Regular cardiac myocyte (primary cell): ENCODE results near the gene TAC4. TPM values are rescaled to one million over a fixed set of nuclear protein-coding genes. Genes with fewer than 3 reads are reported as not detected.

Experiments
- total RNA-seq: library from RNA; depleted of rRNA; stranded (reverse); fragments of >200 nt; gene quantifications from 2 replicates; pipeline ENCODE4 v1.2.3, GENCODE V29; 2014

TAC4 gene
- not detected in 2 replicates for total RNA-seq

GRCh38 chr17:49848019-49848473, at the start of gene TAC4:
TAC4 (minus strand) TSS chr17:49848069; CDS start chr17:49848017, 52 bp downstream.

GRCh38 chr17:49788478-49789242, 59.2 kb downstream of the TAC4 start, which contains the start of gene KAT7:
KAT7 (plus strand) TSS chr17:49788681; CDS start chr17:49788835, 154 bp downstream.

Other genes starting within 250 kb of the TAC4 start
- 68.8 and 83.8 TPM in 2 replicates for gene SPOP, start 170.0 kb downstream of the TAC4 start, total RNA-seq
- 42.0 and 72.5 TPM in 2 replicates for gene SLC35B1, start 140.1 kb downstream of the TAC4 start, total RNA-seq
- gene FAM117A, start 83.9 kb downstream of the TAC4 start, total RNA-seq: 0.96 and 3.4 TPM in 2 replicates
- gene KAT7, start 59.4 kb downstream of the TAC4 start, total RNA-seq: 28.6 and 29.3 TPM in 2 replicates
- gene DLX4, start 121.1 kb upstream of the TAC4 start, total RNA-seq: not detected in 2 replicates
- 0.19 TPM in 1 of 2 replicates, not detected in the other for gene DLX3, start 147.2 kb upstream of the TAC4 start, total RNA-seq
- 148 and 315 TPM in 2 replicates for gene ITGA3, start 208.0 kb upstream of the TAC4 start, total RNA-seq
- gene PDK2, start 247.3 kb upstream of the TAC4 start, total RNA-seq: 10.2 and 11.6 TPM in 2 replicates